K562 (cell line): ENCODE measurements around the gene RAI1. TPM values are rescaled to one million over a fixed set of nuclear protein-coding genes. Genes with fewer than 3 reads are reported as not detected.

Source experiments
- BHLHE40 ChIP-seq: IDR thresholded peaks from 2 replicates; pipeline ENCODE4 v1.6.1; 2011; ENCODE audit warnings: low read length, improper control_type of control experiment
- ERF ChIP-seq: fragments of 450-650 bp; formaldehyde crosslinking; IDR thresholded peaks from 2 replicates; pipeline ENCODE4 v1.4.0; 2020; ENCODE audit warnings: mild to moderate bottlenecking, mixed read lengths
- HIVEP1 ChIP-seq: fragments of 250-450 bp; sonication (Bioruptor Pico); IDR thresholded peaks from 2 replicates; pipeline ENCODE4 v1.4.0; 2020; ENCODE audit warnings: mild to moderate bottlenecking
- HNRNPUL1 ChIP-seq: fragments of 200-400 bp; formaldehyde crosslinking; IDR thresholded peaks from 2 replicates; pipeline ENCODE4 v1.6.1; 2017; ENCODE audit warnings: low read length
- ILF3 ChIP-seq: fragments of 450-650 bp; IDR thresholded peaks from 2 replicates; pipeline ENCODE4 v1.6.1; 2018; ENCODE audit warnings: antibody characterized with exemption, mild to moderate bottlenecking, moderate library complexity, borderline replicate concordance
- NEUROD1 ChIP-seq: fragments of 150-350 bp; IDR thresholded peaks from 2 replicates; pipeline ENCODE4 v1.6.1; 2014; ENCODE audit warnings: borderline replicate concordance, low read length, low read depth; ENCODE audit not compliant: partially characterized antibody
- PHF21A ChIP-seq: fragments of 450-650 bp; IDR thresholded peaks from 2 replicates; pipeline ENCODE4 v1.6.1; 2017; ENCODE audit warnings: low read depth, borderline replicate concordance
- RBM17 ChIP-seq: fragments of 200-400 bp; formaldehyde crosslinking; IDR thresholded peaks from 2 replicates; pipeline ENCODE4 v1.6.1; 2017; ENCODE audit warnings: low read depth, mild to moderate bottlenecking, low read length, borderline replicate concordance
- REST ChIP-seq, 2 experiments: fragments of 450-650 bp; formaldehyde crosslinking in 1 of 2; IDR thresholded peaks; 2 replicates each; pipeline versions ENCODE4 v1.4.0 to v1.6.1; 2014 to 2020; ENCODE audit warnings: mild to moderate bottlenecking in 2 of 2, borderline replicate concordance in 1 of 2, low read depth in 1 of 2
- SFPQ ChIP-seq: fragments of 200-400 bp; formaldehyde crosslinking; IDR thresholded peaks from 2 replicates; pipeline ENCODE4 v1.6.1; 2017; ENCODE audit warnings: mild to moderate bottlenecking, low read depth, low read length, moderate library complexity
- polyA plus RNA-seq, 8 experiments: library from polyadenylated mRNA; depleted of rRNA in 4 of 8; stranded (reverse) in 5 of 8; unstranded in 3 of 8; fragments of >200 nt; fragmentation: Nextera tagmentation in 2 of 8; fragmentation: Illumina TruSeq in 1 of 8; extraction: Ambion mirVana in 2 of 8; extraction: Trizol in 1 of 8; gene quantifications; 2 replicates each; pipeline versions ENCODE4 v1.2.1 to v1.2.3, GENCODE V29; 2011 to 2014; ENCODE audit warnings: inconsistent platforms in 1 of 8, missing spikeins in 1 of 8
- total RNA-seq, 7 experiments: library from RNA; depleted of rRNA in 6 of 7; stranded (reverse); fragments of >200 nt in 6 of 7; fragmentation: Illumina TruSeq in 2 of 7; extraction: Trizol in 2 of 7; gene quantifications; 2 replicates each; pipeline versions ENCODE4 v1.2.1 to v1.2.3, GENCODE V29; 2011 to 2021; ENCODE audit warnings: low replicate concordance in 1 of 7
- TF ChIP-seq, protein P1 (sequence below): fragments of 200-800 bp; sonication (Bioruptor generic); IDR thresholded peaks from 2 replicates; pipeline ENCODE4 v1.6.1; 2017; ENCODE audit warnings: missing genetic modification characterization, missing compliant biosample characterization
- TF ChIP-seq, protein P2 (sequence below): fragments of 450-650 bp; IDR thresholded peaks from 2 replicates; pipeline ENCODE4 v1.6.1; 2016; ENCODE audit warnings: mild to moderate bottlenecking

RAI1 gene
- total and polyA plus RNA-seq, 9 of the 15 experiments (the other 6 are each of a cell fraction or from before 2014, with no cell fraction given) = 0.68 to 19.9 (median 5.5) TPM

DNA sequence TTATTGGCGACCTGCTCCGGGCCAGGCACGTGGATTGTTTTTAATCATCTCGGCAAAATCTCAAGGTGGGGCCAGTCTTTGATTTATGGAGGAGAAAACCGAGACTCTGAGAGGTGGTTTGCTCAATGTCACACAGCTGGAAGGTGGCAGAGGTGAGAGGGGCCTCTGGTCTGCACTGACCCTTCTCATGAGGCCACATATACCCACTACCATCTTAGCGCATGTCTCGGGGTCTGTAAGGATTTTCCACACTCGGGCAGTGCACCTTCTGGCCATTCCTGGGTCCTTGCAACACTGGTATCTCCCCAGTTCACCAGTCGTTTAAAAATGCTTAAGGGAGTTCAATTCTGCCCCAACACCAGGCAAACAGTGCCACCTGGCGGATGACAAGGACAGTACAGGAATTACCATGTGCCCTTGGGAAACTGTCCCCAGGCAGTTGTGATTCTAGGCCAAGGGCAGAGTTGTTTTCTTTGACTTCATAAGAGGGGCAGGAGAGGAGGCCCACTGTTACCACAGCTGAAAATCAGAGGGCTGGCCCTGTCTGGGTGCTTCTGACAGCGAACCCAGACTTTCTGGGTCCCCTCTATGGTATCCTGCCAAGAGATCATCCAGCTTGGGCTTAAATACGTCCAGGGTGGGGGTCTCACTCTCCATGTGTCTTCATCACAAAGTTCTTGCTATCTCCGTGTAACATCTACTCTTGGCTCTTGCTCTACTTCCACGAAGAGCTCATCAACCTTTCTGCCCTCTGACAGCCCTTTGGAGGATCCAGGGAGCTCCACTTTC lies 39.4 kb upstream of the RAI1 start (continued):
- TF ChIP-seq SFPQ (no peak), HIVEP1 (CRISPR knock-in tag) (no peak), PHF21A (no peak), BHLHE40 (0 out of 2 replicates have a peak, but pooled peaks have one; percentile 23), REST (IDR thresholded peaks at IDR 0.05; ENCODE audit: borderline replicate concordance) (peak; percentile 85), REST (CRISPR knock-in tag; IDR thresholded peaks at IDR 0.05; ENCODE audit: low read depth) (no peak), HNRNPUL1 (no peak), NEUROD1 (no peak), ILF3 (no peak), RBM17 (no peak), ERF (no peak)
- TF ChIP-seq, protein P1, sequence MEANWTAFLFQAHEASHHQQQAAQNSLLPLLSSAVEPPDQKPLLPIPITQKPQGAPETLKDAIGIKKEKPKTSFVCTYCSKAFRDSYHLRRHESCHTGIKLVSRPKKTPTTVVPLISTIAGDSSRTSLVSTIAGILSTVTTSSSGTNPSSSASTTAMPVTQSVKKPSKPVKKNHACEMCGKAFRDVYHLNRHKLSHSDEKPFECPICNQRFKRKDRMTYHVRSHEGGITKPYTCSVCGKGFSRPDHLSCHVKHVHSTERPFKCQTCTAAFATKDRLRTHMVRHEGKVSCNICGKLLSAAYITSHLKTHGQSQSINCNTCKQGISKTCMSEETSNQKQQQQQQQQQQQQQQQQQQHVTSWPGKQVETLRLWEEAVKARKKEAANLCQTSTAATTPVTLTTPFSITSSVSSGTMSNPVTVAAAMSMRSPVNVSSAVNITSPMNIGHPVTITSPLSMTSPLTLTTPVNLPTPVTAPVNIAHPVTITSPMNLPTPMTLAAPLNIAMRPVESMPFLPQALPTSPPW (CRISPR knock-in tag) = no peak
- TF ChIP-seq, protein P2, sequence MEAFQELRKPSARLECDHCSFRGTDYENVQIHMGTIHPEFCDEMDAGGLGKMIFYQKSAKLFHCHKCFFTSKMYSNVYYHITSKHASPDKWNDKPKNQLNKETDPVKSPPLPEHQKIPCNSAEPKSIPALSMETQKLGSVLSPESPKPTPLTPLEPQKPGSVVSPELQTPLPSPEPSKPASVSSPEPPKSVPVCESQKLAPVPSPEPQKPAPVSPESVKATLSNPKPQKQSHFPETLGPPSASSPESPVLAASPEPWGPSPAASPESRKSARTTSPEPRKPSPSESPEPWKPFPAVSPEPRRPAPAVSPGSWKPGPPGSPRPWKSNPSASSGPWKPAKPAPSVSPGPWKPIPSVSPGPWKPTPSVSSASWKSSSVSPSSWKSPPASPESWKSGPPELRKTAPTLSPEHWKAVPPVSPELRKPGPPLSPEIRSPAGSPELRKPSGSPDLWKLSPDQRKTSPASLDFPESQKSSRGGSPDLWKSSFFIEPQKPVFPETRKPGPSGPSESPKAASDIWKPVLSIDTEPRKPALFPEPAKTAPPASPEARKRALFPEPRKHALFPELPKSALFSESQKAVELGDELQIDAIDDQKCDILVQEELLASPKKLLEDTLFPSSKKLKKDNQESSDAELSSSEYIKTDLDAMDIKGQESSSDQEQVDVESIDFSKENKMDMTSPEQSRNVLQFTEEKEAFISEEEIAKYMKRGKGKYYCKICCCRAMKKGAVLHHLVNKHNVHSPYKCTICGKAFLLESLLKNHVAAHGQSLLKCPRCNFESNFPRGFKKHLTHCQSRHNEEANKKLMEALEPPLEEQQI = no peak
